NK-92 (cell line): ENCODE measurements around the gene TMEM273.

Experiments
- DNase-seq: peaks from one replicate; lab custom pipeline; 2025; ENCODE audit not compliant: unreplicated experiment; lab: John Stamatoyannopoulos, UW

TMEM273 gene

GRCh38 chr10:49187950-49188761 is at the start of gene TMEM273:
Gene TMEM273, minus strand, starts transcription at chr10:49188391. Its CDS starts 55 bp downstream, at chr10:49188336.
- DNase-seq: no peak

GRCh38 chr10:49237985-49238384 is 49.8 kb upstream of the TMEM273 start:
- no peak for DNase-seq

- DNase-seq: no peak
Measured at GRCh38 chr10:49235392-49235791, 47.2 kb upstream of the TMEM273 start.

- DNase-seq: no peak
Measured at GRCh38 chr10:49231086-49231820, 43.1 kb upstream of the TMEM273 start.

GRCh38 chr10:49230004-49230403 is 41.8 kb upstream of the TMEM273 start:
- DNase-seq: no peak

GRCh38 chr10:49228677-49229076 is 40.5 kb upstream of the TMEM273 start:
- no peak for DNase-seq

GRCh38 chr10:49227406-49227805 is 39.2 kb upstream of the TMEM273 start:
- no peak for DNase-seq

GRCh38 chr10:49226594-49226993 is 38.4 kb upstream of the TMEM273 start:
- DNase-seq: no peak

- no peak for DNase-seq
Measured at GRCh38 chr10:49225218-49225876, 37.2 kb upstream of the TMEM273 start.

- no peak for DNase-seq
Measured at GRCh38 chr10:49223205-49223604, 35.0 kb upstream of the TMEM273 start.

GRCh38 chr10:49222170-49222569 is 34.0 kb upstream of the TMEM273 start:
- DNase-seq: no peak

- no peak for DNase-seq
Measured at GRCh38 chr10:49220679-49221078, 32.5 kb upstream of the TMEM273 start.

- no peak for DNase-seq
Measured at GRCh38 chr10:49220031-49220430, 31.8 kb upstream of the TMEM273 start.

GRCh38 chr10:49219248-49219647 is 31.1 kb upstream of the TMEM273 start:
- no peak for DNase-seq

- no peak for DNase-seq
Measured at GRCh38 chr10:49218480-49218879, 30.3 kb upstream of the TMEM273 start.

- DNase-seq: no peak
Measured at GRCh38 chr10:49217645-49218044, 29.5 kb upstream of the TMEM273 start.

- DNase-seq: no peak
Measured at GRCh38 chr10:49213211-49213610, 25.0 kb upstream of the TMEM273 start.

- DNase-seq: no peak
Measured at GRCh38 chr10:49212783-49213182, 24.6 kb upstream of the TMEM273 start.

GRCh38 chr10:49212076-49212475 is 23.9 kb upstream of the TMEM273 start:
- DNase-seq: no peak

- no peak for DNase-seq
Measured at GRCh38 chr10:49208996-49209395, 20.8 kb upstream of the TMEM273 start.

- no peak for DNase-seq
Measured at GRCh38 chr10:49207936-49208487, 19.8 kb upstream of the TMEM273 start.
